ENCODE data around the gene SUPT3H. TPM values are rescaled to one million over a fixed set of nuclear protein-coding genes. Genes with fewer than 3 reads are reported as not detected.

The SUPT3H gene
- total RNA-seq, 6 experiments from 2014 or later = 0.95 to 2.8 (median 2.0) TPM

- intact Hi-C loops (cut with DNase I) = no loop called here
- DNase-seq = no peak
- WGBS (ENCODE audit: insufficient coverage, low coverage, low lambda C conversion rate, missing lambda C conversion rate) = 85% methylated on average over 2 of the region's 2 CpGs
- ATAC-seq = peak; percentile 28 to 79 (median 62)
- no peaks in the 10 kb centered on the region for H3K36me3 ChIP-seq
- no peaks in the 10 kb centered on the region for H3K27me3 ChIP-seq
- no peak overlapping the region for H3K4me3 ChIP-seq
- H3K27ac ChIP-seq = no peak overlapping the region
- no peaks in the 10 kb centered on the region for H3K4me1 ChIP-seq
- no peaks in the 10 kb centered on the region for H3K9me3 ChIP-seq
- TF ChIP-seq POLR2A (IDR thresholded peaks at IDR 0.05) = no peak
- TF ChIP-seq, protein P1, sequence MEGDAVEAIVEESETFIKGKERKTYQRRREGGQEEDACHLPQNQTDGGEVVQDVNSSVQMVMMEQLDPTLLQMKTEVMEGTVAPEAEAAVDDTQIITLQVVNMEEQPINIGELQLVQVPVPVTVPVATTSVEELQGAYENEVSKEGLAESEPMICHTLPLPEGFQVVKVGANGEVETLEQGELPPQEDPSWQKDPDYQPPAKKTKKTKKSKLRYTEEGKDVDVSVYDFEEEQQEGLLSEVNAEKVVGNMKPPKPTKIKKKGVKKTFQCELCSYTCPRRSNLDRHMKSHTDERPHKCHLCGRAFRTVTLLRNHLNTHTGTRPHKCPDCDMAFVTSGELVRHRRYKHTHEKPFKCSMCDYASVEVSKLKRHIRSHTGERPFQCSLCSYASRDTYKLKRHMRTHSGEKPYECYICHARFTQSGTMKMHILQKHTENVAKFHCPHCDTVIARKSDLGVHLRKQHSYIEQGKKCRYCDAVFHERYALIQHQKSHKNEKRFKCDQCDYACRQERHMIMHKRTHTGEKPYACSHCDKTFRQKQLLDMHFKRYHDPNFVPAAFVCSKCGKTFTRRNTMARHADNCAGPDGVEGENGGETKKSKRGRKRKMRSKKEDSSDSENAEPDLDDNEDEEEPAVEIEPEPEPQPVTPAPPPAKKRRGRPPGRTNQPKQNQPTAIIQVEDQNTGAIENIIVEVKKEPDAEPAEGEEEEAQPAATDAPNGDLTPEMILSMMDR (IDR thresholded peaks at IDR 0.05) = no peak
Observed at GRCh38 chr6:45026003-45026516, 351.7 kb downstream of the SUPT3H start.

- no peak for TF ChIP-seq POLR2A (IDR thresholded peaks at IDR 0.05)
- TF ChIP-seq, protein P1 (IDR thresholded peaks at IDR 0.05) = no peak
Observed at GRCh38 chr6:45024610-45025009, 353.1 kb downstream of the SUPT3H start.

GRCh38 chr6:45021676-45022075, 356.1 kb downstream of the SUPT3H start:
- TF ChIP-seq POLR2A (IDR thresholded peaks at IDR 0.05) = no peak
- TF ChIP-seq, protein P1 (IDR thresholded peaks at IDR 0.05) = no peak
- intact Hi-C loops (cut with DNase I) = no loop called here
- Histone ChIP-seq H3K27ac (no peak overlapping the region), H3K4me1 (no peaks in the 10 kb centered on the region), H3K9me3 (no peaks in the 10 kb centered on the region), H3K36me3 (no peaks in the 10 kb centered on the region), H3K4me3 (no peak overlapping the region), H3K27me3 (no peaks in the 10 kb centered on the region)
- no peak for ATAC-seq
- no peak for DNase-seq
- 49% methylated on average over 2 of the region's 2 CpGs for WGBS (ENCODE audit: insufficient coverage, low coverage, low lambda C conversion rate, missing lambda C conversion rate)

More at GRCh38 chr6:45024610-45025009, 353.1 kb downstream of the SUPT3H start:
- Histone ChIP-seq H3K36me3 (no peaks in the 10 kb centered on the region), H3K27ac (no peak overlapping the region), H3K9me3 (no peaks in the 10 kb centered on the region), H3K4me1 (no peaks in the 10 kb centered on the region), H3K27me3 (no peaks in the 10 kb centered on the region), H3K4me3 (no peak overlapping the region)
- ATAC-seq (no peak), DNase-seq (no peak)
- 91% methylated on average over 3 of the region's 3 CpGs for WGBS (ENCODE audit: insufficient coverage, low coverage, low lambda C conversion rate, missing lambda C conversion rate)
- intact Hi-C loops (cut with DNase I) = no loop called here

DNA sequence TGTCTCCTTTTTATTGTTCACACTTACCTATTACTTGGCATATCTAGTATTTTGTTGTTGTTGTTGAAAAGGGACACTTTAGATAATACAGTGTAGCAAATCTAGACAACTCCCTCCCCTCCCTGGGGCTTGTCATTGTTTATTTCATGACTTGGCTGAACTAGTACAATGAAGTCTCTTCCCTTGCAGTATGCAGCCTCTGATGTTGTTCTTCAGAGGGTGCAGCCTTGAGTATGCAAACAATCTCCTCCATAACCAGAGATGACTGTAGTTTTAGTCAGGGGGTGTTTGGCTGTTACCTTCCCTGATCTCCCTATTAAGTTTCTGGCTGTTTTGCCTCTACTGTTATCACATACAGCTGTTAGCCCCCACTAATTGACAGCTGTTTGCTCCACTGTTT, 365.0 kb downstream of the SUPT3H start:
- intact Hi-C loops (cut with DNase I) = no loop called here
- Histone ChIP-seq H3K27ac (no peak overlapping the region), H3K4me1 (no peaks in the 10 kb centered on the region), H3K36me3 (no peaks in the 10 kb centered on the region), H3K4me3 (no peak overlapping the region), H3K9me3 (no peaks in the 10 kb centered on the region), H3K27me3 (no peaks in the 10 kb centered on the region)
- no peak for ATAC-seq
- DNase-seq = no peak
- TF ChIP-seq, protein P1 (IDR thresholded peaks at IDR 0.05) = no peak
- no peak for TF ChIP-seq POLR2A (IDR thresholded peaks at IDR 0.05)

DNA sequence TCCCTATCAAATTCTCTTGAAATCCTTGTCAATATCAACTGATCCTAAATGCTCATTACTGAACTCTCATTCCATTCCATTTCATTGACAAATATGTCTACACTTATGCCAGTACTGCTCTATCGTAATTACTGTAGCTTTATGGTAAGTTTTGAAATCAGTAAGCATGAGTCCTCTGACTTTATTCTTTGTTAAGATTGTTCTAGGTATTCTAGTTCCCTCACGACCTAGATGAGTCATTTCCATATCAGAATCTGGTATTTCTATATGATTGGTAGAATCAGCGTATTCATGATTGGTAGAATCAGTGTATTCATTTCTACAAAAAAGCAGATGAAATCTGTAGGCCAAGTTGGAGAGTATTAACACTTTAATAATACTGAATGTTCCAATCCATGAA, 368.2 kb downstream of the SUPT3H start:
- no peak for DNase-seq
- Histone ChIP-seq H3K27me3 (no peaks in the 10 kb centered on the region), H3K36me3 (no peaks in the 10 kb centered on the region), H3K9me3 (no peaks in the 10 kb centered on the region), H3K27ac (no peak overlapping the region), H3K4me3 (no peak overlapping the region), H3K4me1 (no peaks in the 10 kb centered on the region)
- no peak for ATAC-seq
- intact Hi-C loops (cut with DNase I) = no loop called here
- 80% methylated on average over 3 of the region's 3 CpGs for WGBS (ENCODE audit: insufficient coverage, low coverage, low lambda C conversion rate, missing lambda C conversion rate)
- TF ChIP-seq, protein P1 (IDR thresholded peaks at IDR 0.05) = no peak
- no peak for TF ChIP-seq POLR2A (IDR thresholded peaks at IDR 0.05)

Data from right lobe of liver (tissue), 6 donors.